ENCODE results near the gene TCF12.
A peak's percentile ranks its signal among the peaks of the same experiment; 100 is the strongest.
"Not testable (repeated sequence)": the region's sequence is repeated elsewhere in the genome, so short reads cannot be mapped to it uniquely, and the experiment has no call there.

The TCF12 gene

DNA sequence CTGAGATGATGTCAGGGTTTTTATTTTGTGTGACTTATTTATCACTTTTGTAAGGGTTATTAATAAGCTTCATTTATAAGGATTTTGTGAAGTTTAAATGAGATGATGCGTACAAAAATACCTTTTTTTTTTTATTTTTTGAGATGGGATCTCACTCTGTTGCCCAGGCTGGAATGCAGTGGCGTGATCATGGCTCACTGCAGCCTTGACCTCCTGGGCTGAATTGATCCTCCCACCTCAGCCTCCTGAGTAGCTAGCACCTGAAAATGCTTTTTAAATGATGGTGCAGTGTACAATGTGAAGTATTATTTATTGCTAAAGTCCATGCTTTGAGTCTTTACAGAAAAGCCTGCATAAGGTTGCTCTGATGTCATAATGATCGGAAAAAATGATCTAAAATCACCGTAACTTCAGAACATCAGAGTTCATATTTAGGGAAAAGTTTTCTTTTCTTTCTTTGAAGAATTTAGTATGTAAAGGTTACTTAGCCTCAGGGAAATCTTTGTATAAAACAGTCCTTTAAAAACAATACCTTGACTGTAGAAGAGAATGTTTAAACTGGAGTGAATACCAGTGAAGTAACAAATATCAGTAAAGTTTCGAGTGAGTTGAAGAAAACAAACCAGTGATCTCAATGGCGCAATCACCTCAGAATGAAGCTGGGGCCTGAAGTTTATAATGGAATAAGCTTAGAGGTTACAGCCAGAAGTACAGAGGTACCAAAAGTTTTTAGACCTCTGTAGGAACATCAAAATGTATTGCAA lies 29.7 kb downstream of the TCF12 start:
- no peak for DNase-seq

DNA sequence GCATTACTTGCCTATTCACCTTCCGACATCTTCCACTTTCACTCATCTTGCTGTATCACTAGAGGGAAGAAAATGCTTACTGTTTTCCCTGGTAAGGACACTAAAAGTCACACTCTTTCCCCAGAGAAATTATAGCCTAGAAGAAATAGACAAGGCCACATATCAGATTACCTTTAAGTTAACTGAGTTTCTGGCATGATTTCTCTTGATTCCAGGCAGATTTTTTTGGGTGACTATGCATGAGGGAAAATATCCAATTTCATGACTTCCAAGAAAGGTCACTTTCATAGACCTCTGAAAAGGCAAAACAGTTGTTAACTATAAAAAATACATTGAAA lies 30.3 kb downstream of the TCF12 start:
- no peak for DNase-seq

DNA sequence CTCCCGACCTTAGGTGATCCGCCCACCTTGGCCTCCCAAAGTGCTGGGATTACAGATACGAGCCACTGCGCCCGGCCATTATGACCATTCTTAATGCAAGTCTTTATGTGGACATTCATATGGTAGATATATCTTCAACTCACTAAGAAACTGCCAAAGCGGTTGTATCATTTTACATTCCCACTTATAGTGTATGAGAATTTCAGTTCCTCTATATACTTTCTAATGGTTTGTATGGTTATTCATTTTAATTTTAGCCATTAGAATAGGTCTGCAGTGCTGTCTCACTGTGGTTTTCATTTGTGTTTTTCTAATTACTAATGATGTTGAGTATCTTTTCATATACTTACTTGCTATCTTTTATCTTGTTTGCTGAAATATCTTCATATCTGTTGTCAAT lies 32.5 kb downstream of the TCF12 start:
- DNase-seq: no peak

DNA sequence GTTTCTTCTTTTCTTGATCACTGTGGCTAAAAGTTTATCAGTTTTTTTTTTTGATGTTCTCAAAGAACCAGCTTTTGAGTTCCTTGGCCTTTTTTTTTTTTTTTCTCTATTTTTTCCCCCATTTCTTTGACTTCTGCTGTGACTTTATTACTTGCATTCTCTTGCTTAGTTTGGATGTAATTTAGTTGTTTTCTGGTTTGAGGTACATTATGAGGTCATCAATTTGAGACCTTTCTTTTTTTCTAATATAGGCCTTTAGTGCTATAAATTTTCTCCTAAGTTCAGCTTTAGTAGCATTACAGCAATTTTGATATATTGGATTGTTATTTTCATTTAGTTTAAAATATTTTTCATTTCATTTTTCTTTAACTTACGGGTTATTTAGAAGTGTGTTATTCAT lies 35.3 kb downstream of the TCF12 start:
- DNase-seq: no peak

DNA sequence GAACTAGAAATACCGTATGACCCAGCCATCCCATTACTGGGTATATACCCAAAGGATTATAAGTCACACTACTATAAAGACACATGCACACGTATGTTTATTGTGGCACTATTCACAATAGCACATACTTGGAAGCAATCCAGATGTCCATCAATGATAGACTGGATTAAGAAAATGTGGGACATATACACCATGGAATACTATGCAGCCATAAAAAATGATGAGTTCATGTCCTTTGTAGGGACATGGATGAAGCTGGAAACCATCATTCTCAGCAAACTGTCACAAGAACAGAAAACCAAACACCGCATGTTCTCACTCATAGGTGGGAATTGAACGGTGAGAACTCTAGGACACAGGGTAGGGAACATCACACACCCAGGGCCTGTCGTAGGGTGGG lies 36.6 kb downstream of the TCF12 start:
- not testable (repeated sequence) for DNase-seq

DNA sequence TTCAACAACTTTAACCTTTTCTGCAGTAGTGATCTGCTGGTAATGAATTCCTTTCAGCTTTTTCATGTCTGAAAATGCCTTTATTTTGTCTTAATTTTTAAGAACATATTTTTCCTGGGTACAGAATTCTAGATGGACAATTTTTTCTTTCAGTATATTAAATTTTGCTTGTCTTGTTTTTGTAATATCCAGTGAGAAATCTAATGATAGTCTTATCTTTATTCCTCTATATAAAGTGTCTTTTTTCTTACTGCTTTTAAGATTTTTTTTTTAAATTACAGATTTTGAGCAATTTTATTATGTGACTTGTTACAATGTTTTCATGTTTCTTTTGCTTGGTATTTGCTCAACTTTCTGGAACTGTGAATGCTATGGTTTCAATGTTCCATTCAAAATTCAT lies 38.1 kb downstream of the TCF12 start:
- no peak for DNase-seq

DNA sequence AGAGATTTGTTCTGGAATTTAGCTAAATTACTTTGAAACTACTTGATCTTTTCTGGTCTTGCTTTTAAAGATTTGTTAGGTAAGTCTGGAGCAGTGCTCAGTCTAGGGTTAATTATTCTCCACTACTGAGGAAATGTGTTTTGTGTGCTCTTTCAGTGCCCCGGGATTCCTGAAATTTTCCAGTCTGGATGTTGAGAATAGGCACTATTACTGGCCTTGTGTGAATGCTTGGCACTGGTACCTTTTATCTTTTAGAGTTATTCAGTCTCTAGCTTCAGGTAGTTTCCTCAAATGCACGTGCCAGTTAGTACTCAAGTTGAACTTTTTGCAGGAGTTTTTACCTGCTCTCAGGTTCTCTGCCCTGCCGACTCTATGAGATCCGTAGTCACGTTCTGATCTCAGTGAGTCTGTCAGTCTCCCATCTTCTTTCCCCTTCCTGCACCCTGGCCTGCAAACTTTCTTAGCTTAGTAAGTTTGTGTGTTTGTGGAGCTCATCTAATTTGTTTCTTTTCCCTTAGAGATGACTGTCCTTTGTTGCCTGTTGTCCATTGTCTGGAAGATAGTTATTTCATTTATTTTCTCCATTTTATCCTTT lies 39.5 kb downstream of the TCF12 start:
- no peak for DNase-seq

DNA sequence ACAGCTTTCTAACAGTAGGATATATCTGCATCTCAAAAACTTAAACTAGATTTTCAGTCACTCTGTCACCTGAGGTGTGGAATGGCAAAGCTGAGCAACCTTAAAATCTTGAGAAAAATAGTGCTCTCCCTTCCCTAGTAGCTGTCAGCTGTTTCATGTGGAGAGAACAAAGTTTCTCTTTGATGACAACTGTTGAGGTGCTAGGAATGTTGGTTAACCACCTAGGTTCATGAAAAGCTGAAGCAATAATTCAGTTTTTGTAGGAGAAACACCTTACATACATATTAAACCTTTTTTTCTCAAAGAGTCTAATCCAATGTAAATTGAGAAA lies 40.8 kb downstream of the TCF12 start:
- peak; percentile 16 for DNase-seq

DNA sequence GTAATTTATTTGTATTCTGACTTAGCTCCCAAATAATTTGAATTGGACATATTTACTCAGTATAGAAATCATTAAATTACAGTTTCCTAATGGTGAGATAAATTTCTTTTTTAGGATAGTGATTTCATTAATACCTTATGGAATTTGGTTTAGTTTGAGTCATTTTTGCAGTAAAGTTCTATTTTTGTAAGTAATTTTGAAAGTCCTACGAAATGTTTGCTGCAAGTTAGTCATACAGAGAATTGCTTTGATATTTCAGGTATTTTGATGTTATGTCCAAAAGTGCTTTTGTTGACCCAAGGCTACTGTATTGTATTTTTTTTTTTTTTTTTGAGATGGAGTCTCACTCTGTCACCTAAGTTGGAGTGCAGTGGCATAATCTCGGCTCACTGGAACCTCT lies 41.7 kb downstream of the TCF12 start:
- DNase-seq: peak; percentile 10

DNA sequence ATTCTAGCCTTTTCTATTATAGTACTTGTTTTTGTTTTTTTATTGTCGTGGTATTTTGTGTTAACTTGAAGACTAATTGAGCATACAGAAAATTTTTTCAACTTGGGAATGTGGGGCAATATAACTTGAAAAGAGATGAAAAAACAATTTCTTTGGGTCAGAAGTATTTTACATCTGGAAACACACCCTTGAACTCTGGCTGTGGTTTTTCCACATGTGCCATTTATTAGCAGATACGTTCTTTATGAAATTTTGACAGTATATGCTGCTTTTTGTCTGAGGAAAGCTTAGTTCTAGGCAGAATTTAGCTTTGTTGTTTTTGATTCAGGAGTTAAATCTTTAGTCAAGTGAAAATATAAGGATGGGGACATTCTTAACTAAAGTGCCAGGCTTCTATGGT lies 44.7 kb downstream of the TCF12 start:
- DNase-seq: no peak

DNA sequence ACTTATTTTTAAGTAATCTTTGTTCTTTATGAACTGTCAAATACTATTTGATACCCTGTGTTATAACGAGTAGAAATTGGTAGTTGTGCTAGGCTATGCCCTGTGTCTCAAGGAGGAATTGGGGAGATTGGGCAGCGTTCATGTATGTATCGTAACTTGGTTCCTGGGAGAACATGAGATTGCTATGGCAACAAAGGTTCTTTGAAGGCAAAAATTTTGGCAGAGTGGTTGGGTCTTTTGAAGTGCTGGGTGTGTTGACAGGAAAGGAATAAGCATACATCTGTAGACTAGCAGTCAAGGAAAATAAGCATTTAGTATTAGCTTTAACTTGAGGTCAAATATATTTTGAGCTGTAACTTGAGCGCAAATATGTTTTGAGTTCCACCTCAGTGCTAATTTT lies 45.3 kb downstream of the TCF12 start:
- no peak for DNase-seq

DNA sequence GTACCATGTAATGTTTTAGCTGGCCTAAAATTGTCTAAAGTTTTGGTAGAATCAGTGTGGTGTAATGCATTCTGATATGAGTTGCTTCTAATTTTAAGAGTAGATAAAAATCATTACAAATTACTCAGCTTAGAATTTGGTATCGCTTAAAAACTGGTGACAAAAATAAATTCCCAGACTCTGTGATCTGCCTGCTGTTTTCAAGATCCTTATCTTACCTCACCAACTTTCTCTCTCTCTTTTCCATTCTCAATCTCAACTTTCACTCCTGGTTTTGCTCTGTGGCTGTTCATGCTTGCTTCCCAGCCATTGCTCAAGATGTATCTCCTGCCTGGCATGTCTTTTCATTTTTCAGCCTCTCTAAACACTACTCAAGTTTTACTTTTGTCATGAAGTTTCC lies 45.7 kb downstream of the TCF12 start:
- peak; percentile 37 for DNase-seq

DNA sequence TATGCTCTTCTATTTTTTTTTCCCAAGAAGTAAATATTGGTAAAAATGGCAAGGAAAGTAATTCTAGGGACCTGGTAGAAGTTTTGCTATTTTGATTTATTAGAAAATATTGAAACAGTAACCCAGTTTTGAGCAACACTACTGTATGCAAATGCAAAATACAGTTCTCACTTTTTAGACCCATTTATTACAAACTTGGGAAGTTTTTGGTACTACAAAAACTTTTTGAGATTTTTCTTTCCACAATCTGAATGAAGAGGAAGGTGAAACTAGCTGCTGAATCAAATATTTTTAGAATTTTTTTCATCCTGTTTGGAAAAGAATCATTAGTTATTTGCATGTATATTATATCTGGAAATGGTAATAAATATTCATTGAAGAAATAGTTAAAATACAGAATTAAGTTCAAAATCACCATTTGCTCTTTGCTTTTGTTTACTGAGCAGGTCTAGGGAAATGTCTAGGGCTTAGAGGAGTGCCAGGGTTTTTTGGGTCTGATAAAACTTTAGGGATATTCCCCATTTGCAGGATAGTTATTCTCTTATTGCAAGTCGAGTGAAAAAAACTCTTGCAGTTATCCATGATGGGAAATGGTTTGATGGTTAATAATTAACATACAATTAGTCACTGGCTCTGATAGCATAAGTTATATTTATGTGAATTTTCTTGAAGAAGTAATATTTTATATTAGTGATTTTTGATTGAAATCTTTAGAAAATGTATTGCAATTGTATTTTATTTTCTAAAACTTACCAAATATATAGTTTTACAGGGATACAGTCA lies 47.0 kb downstream of the TCF12 start:
- no peak for DNase-seq

DNA sequence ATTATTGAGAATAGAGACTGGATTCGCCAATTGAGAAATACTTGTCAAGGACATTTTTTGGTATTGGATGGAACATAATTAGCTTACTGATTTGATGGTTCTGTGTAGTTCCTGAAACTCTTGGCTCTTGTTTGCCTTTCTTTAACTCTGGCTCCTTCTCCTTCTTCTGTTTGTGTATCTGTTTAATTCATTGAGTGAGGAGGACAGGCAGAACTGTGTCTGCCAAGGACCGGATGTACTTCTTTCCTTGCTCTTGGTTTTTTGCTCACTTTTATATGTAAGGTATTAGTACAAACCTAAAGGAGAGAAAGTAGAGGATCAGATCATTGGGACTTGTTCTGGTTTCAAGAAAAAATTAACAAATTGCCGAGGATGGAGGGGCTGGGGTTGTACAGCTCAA lies 48.9 kb downstream of the TCF12 start:
- no peak for DNase-seq

DNA sequence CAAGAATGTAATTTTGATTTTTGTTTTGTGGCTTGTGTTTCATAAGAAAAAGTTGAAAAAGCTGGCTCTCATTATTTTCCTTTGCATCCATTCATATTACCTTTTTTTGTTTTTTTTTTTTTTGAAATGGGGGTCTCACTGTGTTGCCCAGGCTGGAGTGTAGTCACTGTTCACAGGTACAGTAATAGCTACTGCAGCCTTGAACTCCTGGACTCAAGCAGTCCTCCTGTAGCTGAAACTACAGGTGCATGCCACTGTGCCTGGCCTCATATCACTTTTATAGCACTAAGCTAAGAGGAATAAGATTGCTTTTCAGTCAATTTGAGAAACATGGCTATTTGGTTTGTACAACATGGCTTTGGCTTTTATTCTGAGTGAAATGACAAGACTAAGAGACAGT lies 49.8 kb downstream of the TCF12 start:
- DNase-seq: no peak

DNA sequence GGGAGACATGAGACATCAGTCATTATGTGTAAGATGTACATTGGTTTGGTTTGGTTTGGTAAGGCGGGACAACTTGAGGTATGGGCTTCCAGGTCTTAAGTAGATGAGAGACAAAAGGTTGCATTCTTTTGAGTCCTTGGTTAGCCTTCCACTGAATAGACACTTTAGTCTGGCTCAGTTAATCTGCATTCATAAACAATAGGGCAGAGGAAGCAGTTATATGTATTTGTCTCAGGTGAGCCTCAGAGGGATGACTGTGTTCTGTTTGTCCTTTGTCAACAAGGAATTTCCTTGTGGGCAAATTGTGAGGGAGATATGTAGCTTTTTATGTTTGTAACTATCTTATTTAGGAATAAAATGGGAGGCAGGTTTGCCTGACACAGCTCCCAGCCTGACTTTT lies 50.4 kb downstream of the TCF12 start:
- DNase-seq: no peak

DNA sequence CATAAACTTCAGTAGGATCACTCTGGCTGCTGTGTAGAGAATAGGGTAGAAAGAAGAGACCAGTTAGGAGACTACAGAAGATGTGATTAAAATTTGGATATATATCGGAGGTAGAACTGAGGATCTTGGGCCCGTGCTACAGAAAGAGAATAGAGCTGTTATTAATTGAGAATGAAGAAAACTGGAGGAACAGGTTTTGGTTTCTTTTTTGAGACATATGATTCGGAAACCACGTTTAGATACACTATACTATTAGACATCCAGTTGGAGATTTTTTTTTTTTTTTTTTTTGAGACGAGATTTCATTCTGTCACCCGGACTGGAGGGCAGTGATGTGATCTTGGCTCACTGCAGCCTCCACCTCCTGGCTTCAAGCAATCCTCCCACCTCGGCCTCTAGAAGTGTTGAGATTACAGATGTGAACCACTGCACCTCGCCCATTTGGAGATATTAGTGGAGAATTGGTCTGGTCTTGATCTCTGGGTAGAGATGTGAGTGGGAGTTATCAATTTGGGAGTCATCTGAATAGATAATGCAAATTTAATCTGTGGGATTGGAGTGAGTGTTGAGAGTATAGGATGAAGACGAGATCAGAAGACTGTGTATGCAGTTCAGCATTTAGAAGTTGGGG lies 50.9 kb downstream of the TCF12 start:
- DNase-seq: no peak

DNA sequence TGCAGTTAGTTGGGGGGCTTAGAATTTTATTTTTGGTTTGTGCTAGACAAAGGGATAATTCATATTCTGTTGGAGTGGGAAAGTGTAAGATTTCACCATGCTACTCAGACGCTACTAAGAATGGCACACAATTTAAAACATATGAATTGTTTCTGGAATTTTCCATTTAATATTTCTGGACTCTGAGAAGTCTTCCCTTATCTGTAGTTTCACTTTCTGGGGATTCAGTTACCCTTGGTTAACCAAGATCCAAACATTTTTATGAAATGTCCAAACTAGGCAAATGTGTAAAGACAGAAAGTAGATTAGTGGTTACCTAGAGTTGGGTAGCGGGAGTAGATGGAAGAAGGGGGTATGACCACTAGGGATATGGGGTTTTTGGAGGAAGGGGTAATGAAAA lies 53.1 kb downstream of the TCF12 start:
- no peak for DNase-seq

DNA sequence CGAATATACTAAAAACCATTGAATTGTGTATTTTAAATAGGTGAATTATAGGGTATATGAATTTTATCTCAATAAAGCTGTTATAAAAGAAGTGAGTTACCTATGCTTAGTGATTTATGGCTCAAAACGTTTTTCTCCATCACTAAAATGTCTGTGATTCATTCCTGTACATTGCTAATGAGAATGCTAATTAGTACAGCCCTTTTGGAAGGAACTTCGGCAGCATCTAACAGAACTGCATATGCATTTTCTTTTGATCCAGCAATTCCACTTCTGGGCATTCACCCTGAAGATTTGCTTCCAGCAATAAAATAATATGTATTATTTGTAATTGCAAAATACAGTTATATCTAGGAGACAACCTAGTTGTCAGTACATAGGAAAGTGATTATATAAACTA lies 53.6 kb downstream of the TCF12 start:
- DNase-seq: no peak

DNA sequence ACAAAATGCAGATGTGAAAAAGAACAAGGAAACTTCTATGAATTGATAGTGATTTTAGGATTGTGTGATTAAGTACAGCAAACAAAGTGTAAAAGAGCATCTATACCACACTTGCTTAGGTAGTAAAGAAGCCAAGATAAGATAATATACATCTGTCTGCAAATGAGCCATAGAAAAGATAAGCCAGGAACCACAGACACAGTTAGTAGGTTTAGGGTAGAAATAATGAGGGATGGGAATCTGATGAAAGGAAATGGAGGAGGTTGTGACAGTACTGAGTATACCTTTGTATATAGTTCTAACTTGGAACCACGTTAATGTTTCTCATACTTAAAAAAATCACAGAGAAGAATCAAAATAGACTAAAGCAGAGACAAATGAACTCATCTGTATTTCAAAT lies 54.0 kb downstream of the TCF12 start:
- DNase-seq: no peak

DNA sequence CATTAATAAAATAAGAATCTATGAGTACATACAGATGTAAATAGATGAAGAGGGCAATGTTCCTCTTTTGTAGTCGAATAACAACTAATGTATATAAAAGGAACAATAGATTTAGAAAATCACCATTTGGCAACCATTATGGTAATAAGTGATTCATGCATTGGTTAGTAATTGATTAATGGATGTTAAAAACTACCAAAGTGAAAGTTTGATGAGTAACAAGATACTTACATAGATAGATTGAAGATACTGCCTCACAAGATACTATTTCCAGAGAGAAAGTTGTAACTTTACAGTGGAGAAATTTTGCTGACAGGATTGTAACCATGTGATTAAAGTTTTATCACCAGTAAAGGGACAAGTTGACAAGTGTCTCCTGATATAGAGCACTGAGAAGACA lies 55.0 kb downstream of the TCF12 start:
- no peak for DNase-seq

DNA sequence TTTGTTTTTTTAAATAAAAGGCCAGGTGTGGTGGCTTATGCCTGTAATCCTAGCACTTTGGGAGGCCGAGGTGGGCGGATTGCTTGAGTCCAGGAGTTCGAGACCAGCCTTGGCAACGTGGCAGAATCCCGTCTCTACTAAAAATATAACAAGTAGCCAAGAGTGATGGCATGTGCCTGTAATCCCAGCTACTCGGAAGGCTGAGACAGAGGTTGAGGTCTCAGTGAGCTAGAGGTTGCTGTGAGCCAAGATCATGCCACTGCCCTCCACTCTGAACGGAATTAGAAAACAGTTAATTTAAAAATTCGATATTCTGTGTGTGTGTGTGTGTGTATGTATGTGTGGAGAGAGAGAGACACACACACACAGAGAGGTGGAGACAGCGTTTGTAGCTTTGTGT lies 58.8 kb downstream of the TCF12 start:
- DNase-seq: no peak

DNA sequence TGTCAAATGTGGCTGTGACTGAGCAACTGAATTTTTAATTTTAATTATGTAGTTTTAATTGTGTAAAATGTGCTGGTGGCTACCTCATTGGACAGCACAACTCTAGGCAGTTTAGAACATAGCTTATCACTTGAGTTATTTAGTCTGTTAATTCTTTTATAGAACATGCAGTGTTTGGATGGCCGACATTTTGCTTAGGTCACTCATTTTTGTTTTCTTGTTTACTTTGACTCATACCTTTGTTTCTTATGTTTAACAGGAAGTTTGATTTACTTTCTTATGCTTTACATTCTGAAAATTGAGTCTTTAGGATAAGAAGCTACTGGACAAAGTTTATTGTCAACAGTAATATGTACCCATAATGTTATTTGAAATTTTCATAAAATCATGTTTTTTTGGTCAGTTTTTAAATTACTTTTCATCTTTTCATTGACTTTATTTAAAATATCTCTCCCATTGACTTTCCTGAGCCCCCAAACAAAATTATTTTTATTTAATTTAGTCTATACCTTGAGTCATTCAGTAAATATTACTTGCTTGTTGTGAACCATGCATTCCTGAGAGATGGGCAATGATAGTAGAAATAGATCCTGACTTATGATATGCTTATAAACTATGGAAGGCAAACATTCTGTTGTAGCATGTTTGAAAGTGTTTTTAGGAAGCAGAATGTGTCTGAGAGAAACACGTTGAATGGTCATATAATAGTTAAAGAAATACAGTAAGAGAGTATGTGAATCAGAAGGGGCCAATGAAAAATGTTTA lies 60.6 kb downstream of the TCF12 start:
- DNase-seq: no peak

All from activated CD4-positive, alpha-beta T cell treated with anti-CD3 and anti-CD28 coated beads, Interleukin-2, amount 50 U/mL, for 16 hours (primary cell).